Bronchial epithelial cell (primary cell): ENCODE results near the gene FAR1. TPM values are rescaled to one million over a fixed set of nuclear protein-coding genes. Genes with fewer than 3 reads are reported as not detected.
"Not testable (repeated sequence)": the region's sequence is repeated elsewhere in the genome, so short reads cannot be mapped to it uniquely, and the experiment has no call there.

ENCODE experiments used
- DNase-seq: peaks from one replicate; pipeline ENCODE4 v3.0.0-alpha.2; 2010; ENCODE audit warnings: low read depth
- FAIRE-seq: peaks from 2 replicates; lab custom pipeline; 2011; peaks lifted over from hg19 to GRCh38; lab: Jason Lieb, UNC
- H3K27me3 ChIP-seq: 2 replicates; pipeline ENCODE4 v1.5.1; 2011; ENCODE audit warnings: low read length; ENCODE audit not compliant: control insufficient read depth, insufficient read depth
- H3K36me3 ChIP-seq: 2 replicates; pipeline ENCODE4 v1.5.1; 2011; ENCODE audit warnings: low read length; ENCODE audit not compliant: control insufficient read depth, insufficient read depth
- H3K4me3 ChIP-seq: 2 replicates; pipeline ENCODE4 v1.5.1; 2011; ENCODE audit warnings: mild to moderate bottlenecking, low read depth, low read length, control low read depth
- CTCF ChIP-seq: IDR thresholded peaks from 2 replicates; pipeline ENCODE4 v1.5.1; 2011; ENCODE audit warnings: mild to moderate bottlenecking, moderate library complexity, low read length, control low read depth, inconsistent platforms; ENCODE audit not compliant: insufficient read depth, severe bottlenecking
- total RNA-seq: library from RNA; depleted of rRNA; stranded (reverse); fragments of >200 nt; gene quantifications from 2 replicates; pipeline ENCODE4 v1.2.1, GENCODE V29; 2014

FAR1 gene
- total RNA-seq, 1 donor from 2014 or later = 78.7 TPM

- no peaks in the 10 kb centered on the region for H3K27me3 ChIP-seq
- DNase-seq (peak; percentile 9), FAIRE-seq (no peak)
- H3K4me3 ChIP-seq = no peak overlapping the region
- H3K36me3 ChIP-seq = no peaks in the 10 kb centered on the region
- no peak for TF ChIP-seq CTCF
These were observed 76.7 kb downstream of the FAR1 start for GRCh38 chr11:13745165-13745564.

- H3K4me3 ChIP-seq, DNase-seq, H3K27me3 ChIP-seq, FAIRE-seq, H3K36me3 ChIP-seq: not testable (repeated sequence)
These were observed 84.8 kb downstream of the FAR1 start for GRCh38 chr11:13753316-13753715.

- Histone ChIP-seq H3K27me3 (no peaks in the 10 kb centered on the region), H3K4me3 (no peak overlapping the region), H3K36me3 (no peaks in the 10 kb centered on the region)
- FAIRE-seq (no peak), DNase-seq (no peak)
- no peak for TF ChIP-seq CTCF
These were observed 90.6 kb downstream of the FAR1 start for GRCh38 chr11:13759050-13759449.

- FAIRE-seq (no peak), DNase-seq (peak; percentile 51)
- no peaks in the 10 kb centered on the region for H3K36me3 ChIP-seq
- no peaks in the 10 kb centered on the region for H3K27me3 ChIP-seq
- no peak overlapping the region for H3K4me3 ChIP-seq
- no peak for TF ChIP-seq CTCF
These were observed 91.6 kb downstream of the FAR1 start for GRCh38 chr11:13760115-13760514.

GRCh38 chr11:13761250-13761649 is 92.8 kb downstream of the FAR1 start:
- DNase-seq = no peak
- Histone ChIP-seq H3K27me3 (no peaks in the 10 kb centered on the region), H3K36me3 (no peaks in the 10 kb centered on the region), H3K4me3 (no peak overlapping the region)
- no peak for FAIRE-seq
- no peak for TF ChIP-seq CTCF

GRCh38 chr11:13761716-13762115 is 93.2 kb downstream of the FAR1 start:
- FAIRE-seq = no peak
- Histone ChIP-seq H3K4me3 (no peak overlapping the region), H3K36me3 (no peaks in the 10 kb centered on the region), H3K27me3 (no peaks in the 10 kb centered on the region)
- no peak for DNase-seq
- TF ChIP-seq CTCF = no peak
